Thymus (tissue), 11 donors: Measurements from ENCODE around the gene RER1. TPM values are rescaled to one million over a fixed set of nuclear protein-coding genes. Genes with fewer than 3 reads are reported as not detected.

Experiments used
- DNase-seq, 9 donors: peaks; one replicate each; pipeline ENCODE4 v3.0.0-alpha.2; 2013; ENCODE audit warnings: low spot score in 9 of 9, low read depth in 6 of 9, missing footprints in 1 of 9
- H3K27ac ChIP-seq, 2 donors: one replicate each; pipeline ENCODE4 v1.5.1; 2013; ENCODE audit warnings: control low read depth in 1 of 2, low read depth in 1 of 2, low read length in 1 of 2, mild to moderate bottlenecking in 1 of 2, moderate library complexity in 1 of 2
- H3K27me3 ChIP-seq, 2 donors: one replicate each; pipeline ENCODE4 v1.5.1; 2013; ENCODE audit warnings: low read length in 1 of 2; ENCODE audit not compliant: control insufficient read depth in 2 of 2, insufficient read depth in 1 of 2
- H3K36me3 ChIP-seq, 2 donors: one replicate each; pipeline ENCODE4 v1.5.1; 2013; ENCODE audit warnings: low read length in 1 of 2, mild to moderate bottlenecking in 1 of 2, moderate library complexity in 1 of 2; ENCODE audit not compliant: control insufficient read depth in 2 of 2, insufficient read depth in 2 of 2
- H3K4me1 ChIP-seq, 2 donors: one replicate each; pipeline ENCODE4 v1.5.1; 2013; ENCODE audit warnings: low read length in 2 of 2; ENCODE audit not compliant: control insufficient read depth in 2 of 2, insufficient read depth in 2 of 2
- H3K4me3 ChIP-seq, 2 donors: one replicate each; pipeline ENCODE4 v1.5.1; 2013; ENCODE audit warnings: low read length in 2 of 2, control low read depth in 1 of 2, mild to moderate bottlenecking in 1 of 2
- H3K9me3 ChIP-seq, 2 donors: one replicate each; pipeline ENCODE4 v1.5.1; 2013; ENCODE audit warnings: low read length in 1 of 2, mild to moderate bottlenecking in 1 of 2; ENCODE audit not compliant: control insufficient read depth in 2 of 2, insufficient read depth in 1 of 2
- WGBS: extraction: QIAGEN DNeasy Blood & Tissue Kit; methylation state at CpG from one replicate; pipeline ENCODE4 v1.1.7; 2013; 5-methylcytosine and 5-hydroxymethylcytosine counted together
- polyA plus RNA-seq: library from polyadenylated mRNA; stranded (reverse); fragments of 200-250 nt; gene quantifications from one replicate; pipeline ENCODE4 v1.2.3, GENCODE V29; 2013
- total RNA-seq: library from RNA; stranded (reverse); fragments of 120-200 nt; gene quantifications from one replicate; pipeline ENCODE4 v1.2.4, GENCODE V29; 2013
- donor health status: healthy.

Gene RER1
- total and polyA plus RNA-seq, 2 donors, result 58.6 to 85.8 TPM

DNA sequence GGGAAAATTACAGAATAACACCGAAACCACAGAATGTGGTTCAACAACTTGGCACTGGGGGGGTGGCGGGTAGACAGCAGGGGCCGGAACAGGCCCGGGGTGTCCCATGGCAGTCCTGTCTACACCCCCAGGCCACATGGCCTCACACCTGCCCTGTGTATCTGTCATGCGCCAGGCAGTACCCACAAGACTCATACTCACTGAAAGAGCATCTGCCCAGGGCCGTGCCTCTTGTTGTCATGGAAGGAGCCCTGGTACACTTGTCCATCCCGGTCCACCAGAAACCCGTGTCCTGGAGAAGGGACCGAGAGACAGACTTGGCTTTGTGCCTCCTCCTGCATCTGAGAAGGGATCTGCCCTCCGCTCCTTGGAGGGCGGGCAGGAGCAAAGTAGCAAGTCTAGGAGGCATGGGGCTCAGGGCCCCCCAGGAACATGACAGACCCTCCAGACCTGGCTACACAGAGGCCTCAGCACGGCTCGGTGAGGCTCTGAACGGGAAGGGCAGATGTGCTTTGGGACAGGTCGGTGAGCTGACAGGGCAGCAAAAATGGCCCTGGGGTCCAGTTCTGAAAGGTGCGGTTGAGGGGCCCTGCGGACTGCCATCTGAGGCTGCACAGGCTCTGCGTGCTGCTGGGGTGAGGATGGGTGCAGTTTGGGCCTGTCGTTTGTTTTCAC is 5.9 kb upstream of the RER1 start:
- DNase-seq, result no peak
- WGBS, result 98% methylated on average over 19 of the region's 19 CpGs

DNA sequence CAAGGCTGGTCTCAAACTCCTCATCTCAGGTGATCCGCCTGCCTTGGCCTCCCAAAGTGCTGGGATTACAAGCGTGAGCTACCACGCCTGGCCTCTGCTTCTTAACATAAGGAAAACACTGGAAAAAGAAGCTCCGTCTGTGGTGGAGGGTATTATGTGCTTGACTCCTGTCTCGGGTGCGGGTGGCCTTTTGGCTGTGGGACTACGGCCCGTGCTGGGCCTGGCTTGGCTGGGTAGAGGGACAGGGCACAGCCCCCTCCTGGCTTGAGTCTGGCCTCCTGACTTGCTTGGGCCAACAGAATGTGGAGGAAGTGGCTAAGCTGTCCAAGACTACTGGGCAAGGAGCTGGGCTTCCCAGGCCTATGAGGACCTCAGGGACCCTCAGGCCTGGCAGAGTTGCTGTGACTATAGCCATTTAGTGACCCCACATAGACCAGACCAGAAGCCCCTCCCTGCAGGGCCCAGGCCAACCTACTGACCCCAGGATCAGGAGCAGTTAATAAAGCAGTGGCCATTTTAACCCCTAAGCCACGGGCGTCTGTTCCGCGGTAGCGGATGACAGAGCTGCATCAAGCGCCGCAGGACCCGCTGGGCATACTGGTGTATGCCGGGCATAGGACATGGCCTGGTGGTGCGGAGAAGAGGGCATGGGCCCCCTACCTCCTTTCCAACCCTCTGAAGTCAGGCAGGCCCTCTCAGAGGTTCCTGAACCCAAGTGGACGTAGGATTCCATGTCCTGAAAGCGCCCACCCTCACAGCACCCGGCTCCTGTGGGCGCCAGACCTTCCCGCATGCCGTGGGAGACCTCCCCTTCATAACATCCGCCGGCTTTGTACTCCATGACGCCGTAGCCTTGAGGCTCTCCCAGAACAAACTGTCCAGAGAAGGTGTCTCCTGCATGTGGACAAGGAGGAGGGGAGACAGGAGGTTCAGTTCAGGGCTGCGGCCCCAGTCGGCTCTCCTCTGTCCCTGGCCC is 4.7 kb upstream of the RER1 start:
- WGBS, result 99% methylated on average over 30 of the region's 30 CpGs
- Histone ChIP-seq H3K27me3 (no peaks in the 10 kb centered on the region), H3K9me3 (no peaks in the 10 kb centered on the region), H3K36me3 (peaks cover 8 to 14% of the 10 kb centered on the region in 2 donors), H3K27ac (no peak overlapping the region), H3K4me1 (peaks cover 12 to 15% of the 10 kb centered on the region in 2 donors), H3K4me3 (no peak overlapping the region)
- DNase-seq, result no peak

More for the DNA sequence above, 5.9 kb upstream of the RER1 start:
- H3K36me3 ChIP-seq, result peaks cover 8 to 14% of the 10 kb centered on the region in 2 donors
- no peaks in the 10 kb centered on the region for H3K27me3 ChIP-seq
- H3K9me3 ChIP-seq, result no peaks in the 10 kb centered on the region
- H3K4me3 ChIP-seq, result no peak overlapping the region
- no peak overlapping the region for H3K27ac ChIP-seq
- H3K4me1 ChIP-seq, result peaks cover 10 to 17% of the 10 kb centered on the region in 2 donors

DNA sequence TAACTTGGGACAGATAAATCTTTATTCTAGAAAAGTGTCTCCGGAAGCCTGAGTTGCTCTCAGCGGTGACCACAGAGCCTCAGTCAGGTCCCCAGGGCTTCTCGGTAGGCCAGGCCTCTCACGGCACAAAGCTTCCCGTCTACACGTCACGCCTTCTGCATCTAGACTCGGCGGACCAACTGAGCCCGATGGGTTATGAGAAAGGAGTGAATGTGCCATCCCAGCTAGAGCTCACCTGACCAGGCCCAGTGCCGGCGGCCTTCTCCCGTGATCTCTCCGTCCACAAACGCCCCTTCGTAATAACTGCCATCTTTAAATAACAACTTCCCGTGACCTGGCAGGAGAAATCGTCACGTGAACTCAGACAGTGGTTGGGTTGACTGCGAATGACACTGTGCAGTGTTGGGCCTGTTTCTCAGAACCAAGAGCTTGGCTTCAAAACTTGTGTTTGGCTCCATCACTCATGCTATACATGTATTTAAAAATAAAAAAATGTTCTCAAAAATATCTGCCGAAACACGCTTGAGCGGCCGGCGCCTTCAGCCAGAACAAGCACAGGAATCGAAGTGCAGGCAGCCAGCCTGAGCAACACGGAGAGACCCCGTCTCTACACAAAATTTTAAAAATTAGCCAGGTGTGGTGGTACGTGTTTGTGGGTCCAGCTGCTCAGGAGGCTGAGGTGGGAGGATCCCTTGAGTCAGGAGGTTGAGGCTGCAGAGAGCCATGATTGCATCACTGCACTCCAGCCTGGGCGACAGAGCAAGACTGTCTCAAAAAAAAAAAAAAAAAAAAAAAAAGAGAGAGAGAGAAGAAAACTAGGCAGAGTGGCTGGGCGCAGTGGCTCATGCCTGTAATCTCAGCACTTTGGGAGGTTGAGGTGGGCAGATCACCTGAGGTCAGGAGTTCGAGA is 3.4 kb upstream of the RER1 start:
- WGBS, result 97% methylated on average over 32 of the region's 32 CpGs
- Histone ChIP-seq H3K4me3 (no peak overlapping the region), H3K4me1 (peaks cover 19 to 22% of the 10 kb centered on the region in 2 donors), H3K36me3 (peaks cover 11 to 17% of the 10 kb centered on the region in 2 donors), H3K9me3 (no peaks in the 10 kb centered on the region), H3K27me3 (no peaks in the 10 kb centered on the region), H3K27ac (no peak overlapping the region)
- no peak for DNase-seq

DNA sequence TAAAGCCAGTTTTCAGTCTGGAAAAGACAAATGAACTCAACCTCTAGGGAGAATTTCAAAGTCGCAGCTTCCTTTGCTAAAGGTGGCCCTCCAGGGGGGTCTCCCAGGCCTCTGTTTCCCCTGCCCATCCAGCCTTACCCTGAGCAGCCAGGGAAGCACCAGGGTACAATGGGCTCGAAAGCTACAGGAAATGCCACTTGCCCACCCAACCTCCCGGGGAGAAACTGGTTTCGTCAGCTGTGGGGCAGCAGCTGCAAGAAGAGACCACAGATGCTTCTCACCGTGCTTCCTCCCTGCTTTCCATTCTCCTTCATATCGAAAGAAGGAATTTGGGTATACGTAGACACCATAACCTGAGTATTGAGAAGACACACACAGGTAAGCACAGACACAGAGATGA is 2.0 kb upstream of the RER1 start:
- 86% methylated on average over 7 of the region's 7 CpGs for WGBS

DNA sequence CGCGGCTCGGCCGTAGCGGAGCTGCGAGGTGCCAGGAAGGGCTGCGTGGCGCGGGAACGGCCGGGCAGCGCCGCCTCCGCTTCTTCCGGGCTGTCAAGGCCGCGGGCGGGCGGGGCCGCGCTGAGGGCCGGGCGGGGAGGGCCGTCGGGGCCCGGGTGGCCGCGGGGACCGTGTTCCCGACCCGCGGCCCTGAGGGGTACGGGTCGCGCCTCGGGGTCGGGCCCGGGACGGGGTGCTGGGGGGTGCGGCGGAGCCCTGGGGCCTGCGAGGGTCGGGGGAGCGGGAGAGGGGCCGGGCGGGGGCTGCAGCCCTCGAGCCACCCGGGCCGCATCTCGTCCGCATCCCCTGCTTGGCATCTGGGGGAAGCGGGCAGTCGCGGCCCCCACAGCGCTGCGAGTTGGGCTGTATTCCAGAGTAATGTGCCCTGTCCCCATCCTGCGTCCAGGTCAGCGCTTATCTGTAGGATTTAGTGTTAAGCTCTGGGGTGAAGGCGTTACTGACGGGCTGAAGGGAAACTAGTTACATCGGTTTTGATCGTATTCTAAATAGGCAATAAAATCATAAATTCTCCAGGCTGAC is 379 bp downstream of the RER1 start:
- Histone ChIP-seq H3K4me3 (peak overlapping the region; percentile 64 to 78), H3K27ac (peak overlapping the region in 1 of 2 donors; percentile 64), H3K36me3 (peaks cover 41 to 42% of the 10 kb centered on the region in 2 donors), H3K9me3 (no peaks in the 10 kb centered on the region), H3K27me3 (no peaks in the 10 kb centered on the region), H3K4me1 (peaks cover 19 to 27% of the 10 kb centered on the region in 2 donors)
- no peak for DNase-seq
- under 1% methylated on average over 62 of the region's 62 CpGs for WGBS

More for the DNA sequence above, 2.0 kb upstream of the RER1 start:
- no peak for DNase-seq
- Histone ChIP-seq H3K27me3 (no peaks in the 10 kb centered on the region), H3K9me3 (no peaks in the 10 kb centered on the region), H3K4me1 (peaks cover 19 to 27% of the 10 kb centered on the region in 2 donors), H3K4me3 (no peak overlapping the region), H3K27ac (no peak overlapping the region), H3K36me3 (peaks cover 25 to 27% of the 10 kb centered on the region in 2 donors)

DNA sequence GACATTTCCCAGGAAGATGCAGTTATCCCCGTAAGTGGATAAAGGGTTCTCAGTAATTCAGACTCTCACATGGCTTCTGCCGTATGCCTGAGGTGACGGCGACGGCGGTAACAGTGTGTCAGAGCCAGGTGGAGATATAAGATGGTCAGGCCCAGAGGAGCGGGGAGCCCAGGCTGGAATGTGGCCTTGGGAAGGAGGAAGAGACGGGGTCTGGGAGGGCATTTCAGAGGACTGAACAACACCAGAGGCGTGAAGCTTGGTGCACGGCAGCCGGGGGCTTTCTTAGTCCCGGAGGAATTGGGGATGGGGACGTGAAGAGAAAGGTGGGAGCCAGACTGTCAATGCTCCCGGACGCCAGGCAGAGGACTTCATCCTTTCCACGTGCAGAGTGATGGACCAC is 1.0 kb downstream of the RER1 start:
- WGBS, result 86% methylated on average over 16 of the region's 16 CpGs
- no peak overlapping the region for H3K27ac ChIP-seq
- H3K36me3 ChIP-seq, result peaks cover 42 to 48% of the 10 kb centered on the region in 2 donors
- H3K4me3 ChIP-seq, result peak overlapping the region; percentile 64 to 78
- no peak for DNase-seq
- H3K4me1 ChIP-seq, result peaks cover 19 to 27% of the 10 kb centered on the region in 2 donors
- H3K27me3 ChIP-seq, result no peaks in the 10 kb centered on the region
- no peaks in the 10 kb centered on the region for H3K9me3 ChIP-seq

DNA sequence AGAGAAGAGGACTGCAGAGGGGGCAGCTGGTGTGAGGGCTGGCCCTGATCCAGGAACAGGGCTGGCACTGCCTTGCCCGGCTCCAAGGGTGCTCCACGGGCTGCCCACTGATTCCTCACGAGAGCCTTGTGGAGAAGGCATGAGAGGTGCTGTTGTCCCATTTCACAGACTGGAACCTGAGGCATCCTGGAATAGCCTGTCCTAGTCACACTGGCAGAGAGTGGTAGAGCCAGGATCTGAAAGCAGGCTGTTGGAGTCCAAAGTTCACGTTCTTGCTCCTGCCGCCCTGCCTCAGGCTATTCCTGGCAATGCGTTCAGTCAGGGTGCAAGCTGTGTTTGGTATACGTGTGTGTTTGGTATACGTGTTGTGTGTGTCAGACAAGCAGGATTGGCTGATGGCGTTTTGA is 1.8 kb downstream of the RER1 start:
- H3K27ac ChIP-seq, result no peak overlapping the region
- no peak for DNase-seq
- no peak overlapping the region for H3K4me3 ChIP-seq
- peaks cover 42 to 48% of the 10 kb centered on the region in 2 donors for H3K36me3 ChIP-seq
- 97% methylated on average over 9 of the region's 9 CpGs for WGBS
- H3K27me3 ChIP-seq, result no peaks in the 10 kb centered on the region
- no peaks in the 10 kb centered on the region for H3K9me3 ChIP-seq
- peaks cover 19 to 27% of the 10 kb centered on the region in 2 donors for H3K4me1 ChIP-seq

DNA sequence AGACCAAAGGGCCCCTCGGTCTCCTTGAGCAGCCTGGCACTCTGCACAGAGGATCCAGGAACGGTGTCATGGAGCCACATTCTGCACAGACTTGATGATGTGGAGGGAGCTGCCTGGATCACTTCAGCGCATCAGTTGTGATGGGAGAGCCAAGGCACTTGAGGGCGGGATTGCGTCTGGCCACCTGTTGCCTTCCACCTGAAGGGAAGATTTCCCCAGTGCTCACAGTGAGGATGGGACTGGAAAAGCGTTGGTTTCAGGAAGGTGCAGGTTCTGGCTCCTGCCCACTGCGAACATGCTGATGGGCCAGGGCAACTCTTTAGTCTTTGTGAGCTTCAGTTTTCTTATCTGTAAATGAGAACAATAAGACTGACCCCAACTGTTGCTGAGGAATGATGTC is 2.6 kb downstream of the RER1 start:
- WGBS, result 99% methylated on average over 7 of the region's 7 CpGs
- Histone ChIP-seq H3K27me3 (no peaks in the 10 kb centered on the region), H3K27ac (no peak overlapping the region), H3K4me1 (peaks cover 19 to 27% of the 10 kb centered on the region in 2 donors), H3K36me3 (peaks cover 49 to 55% of the 10 kb centered on the region in 2 donors), H3K4me3 (no peak overlapping the region), H3K9me3 (no peaks in the 10 kb centered on the region)
- no peak for DNase-seq
